ENCODE data around the gene C4orf17.
A peak's percentile ranks its signal among the peaks of the same experiment; 100 is the strongest.
"Not testable (repeated sequence)": the region's sequence is repeated elsewhere in the genome, so short reads cannot be mapped to it uniquely, and the experiment has no call there.

C4orf17 gene

GRCh38 chr4:99486648-99487047 lies 24.2 kb upstream of the C4orf17 start:
- H2BK5ac ChIP-seq (ENCODE audit: low read length); H3K56ac ChIP-seq (ENCODE audit: low read length); H3K4ac ChIP-seq (ENCODE audit: low read depth, low read length); H2BK15ac ChIP-seq (replicated peaks; ENCODE audit: low read depth); H3K79me1 ChIP-seq (ENCODE audit: low read length); H3K36me3 ChIP-seq (ENCODE audit: control insufficient read depth, insufficient read depth, low read length); H3K23ac ChIP-seq (ENCODE audit: low read length); H4K8ac ChIP-seq (ENCODE audit: low read depth, low read length); H3K4me2 ChIP-seq (ENCODE audit: low read length); H3K9ac ChIP-seq (ENCODE audit: low read length); H3K79me2 ChIP-seq (ENCODE audit: control insufficient read depth, insufficient read depth, low read length); DNase-seq; H3K4me1 ChIP-seq (ENCODE audit: control insufficient read depth, low read depth, low read length); H4K5ac ChIP-seq (ENCODE audit: low read length); H2BK120ac ChIP-seq (ENCODE audit: low read depth, low read length); H3K27me3 ChIP-seq (ENCODE audit: insufficient read depth, low read length, poor library complexity); H3K18ac ChIP-seq (ENCODE audit: low read length); H2AK5ac ChIP-seq (ENCODE audit: low read length); H3K27ac ChIP-seq (ENCODE audit: low read depth, low read length); H3K4me3 ChIP-seq (ENCODE audit: low read length): not testable (repeated sequence)
- no CpG with 5 or more reads among the region's 3 CpGs for WGBS (ENCODE audit: extremely low coverage, insufficient coverage, low lambda C conversion rate)

GRCh38 chr4:99490286-99490685 lies 20.5 kb upstream of the C4orf17 start:
- Histone ChIP-seq H3K4ac (ENCODE audit: low read depth, low read length) (no peak overlapping the region), H4K5ac (ENCODE audit: low read length) (no peak overlapping the region), H3K4me2 (ENCODE audit: low read length) (no peak overlapping the region), H3K27ac (ENCODE audit: low read depth, low read length) (no peak overlapping the region), H3K27me3 (ENCODE audit: insufficient read depth, low read length, poor library complexity) (no peaks in the 10 kb centered on the region), H2BK5ac (ENCODE audit: low read length) (no peak overlapping the region), H2BK120ac (ENCODE audit: low read depth, low read length) (no peak overlapping the region), H3K4me3 (ENCODE audit: low read length) (no peak overlapping the region), H2AK5ac (ENCODE audit: low read length) (no peak overlapping the region), H3K9ac (ENCODE audit: low read length) (no peak overlapping the region), H3K36me3 (ENCODE audit: control insufficient read depth, insufficient read depth, low read length) (no peaks in the 10 kb centered on the region), H3K18ac (ENCODE audit: low read length) (no peak overlapping the region), H3K79me1 (ENCODE audit: low read length) (no peaks in the 10 kb centered on the region), H3K56ac (ENCODE audit: low read length) (no peak overlapping the region), H3K79me2 (ENCODE audit: control insufficient read depth, insufficient read depth, low read length) (no peaks in the 10 kb centered on the region), H3K23ac (ENCODE audit: low read length) (no peak overlapping the region), H2BK15ac (replicated peaks; ENCODE audit: low read depth) (no peak overlapping the region), H3K4me1 (ENCODE audit: control insufficient read depth, low read depth, low read length) (no peaks in the 10 kb centered on the region), H4K8ac (ENCODE audit: low read depth, low read length) (no peak overlapping the region)
- WGBS (ENCODE audit: extremely low coverage, insufficient coverage, low lambda C conversion rate): no CpG with 5 or more reads among the region's 4 CpGs
- no peak for DNase-seq

GRCh38 chr4:99504804-99505502 lies 5.9 kb upstream of the C4orf17 start:
- no CpG with 5 or more reads among the region's 3 CpGs for WGBS (ENCODE audit: extremely low coverage, insufficient coverage, low lambda C conversion rate)
- H3K23ac ChIP-seq (ENCODE audit: low read length): no peak overlapping the region
- H3K4me3 ChIP-seq (ENCODE audit: low read length): no peak overlapping the region
- H2BK15ac ChIP-seq (replicated peaks; ENCODE audit: low read depth): no peak overlapping the region
- H3K4me2 ChIP-seq (ENCODE audit: low read length): no peak overlapping the region
- H2BK120ac ChIP-seq (ENCODE audit: low read depth, low read length): no peak overlapping the region
- DNase-seq: no peak
- H3K79me2 ChIP-seq (ENCODE audit: control insufficient read depth, insufficient read depth, low read length): no peaks in the 10 kb centered on the region
- H3K36me3 ChIP-seq (ENCODE audit: control insufficient read depth, insufficient read depth, low read length): no peaks in the 10 kb centered on the region
- no peak overlapping the region for H3K9ac ChIP-seq (ENCODE audit: low read length)
- no peak overlapping the region for H2AK5ac ChIP-seq (ENCODE audit: low read length)
- H3K4ac ChIP-seq (ENCODE audit: low read depth, low read length): no peak overlapping the region
- H3K18ac ChIP-seq (ENCODE audit: low read length): no peak overlapping the region
- H2BK5ac ChIP-seq (ENCODE audit: low read length): no peak overlapping the region
- no peak overlapping the region for H3K56ac ChIP-seq (ENCODE audit: low read length)
- no peaks in the 10 kb centered on the region for H3K79me1 ChIP-seq (ENCODE audit: low read length)
- H4K5ac ChIP-seq (ENCODE audit: low read length): no peak overlapping the region
- no peak overlapping the region for H3K27ac ChIP-seq (ENCODE audit: low read depth, low read length)
- no peak overlapping the region for H4K8ac ChIP-seq (ENCODE audit: low read depth, low read length)
- H3K4me1 ChIP-seq (ENCODE audit: control insufficient read depth, low read depth, low read length): no peaks in the 10 kb centered on the region
- H3K27me3 ChIP-seq (ENCODE audit: insufficient read depth, low read length, poor library complexity): no peaks in the 10 kb centered on the region

- no CpG with 5 or more reads among the region's 2 CpGs for WGBS (ENCODE audit: extremely low coverage, insufficient coverage, low lambda C conversion rate)
Observed at GRCh38 chr4:99506781-99507180, 4.0 kb upstream of the C4orf17 start.

GRCh38 chr4:99507349-99507748 lies 3.5 kb upstream of the C4orf17 start:
- no peak overlapping the region for H3K27ac ChIP-seq (ENCODE audit: low read depth, low read length)
- no peak overlapping the region for H3K23ac ChIP-seq (ENCODE audit: low read length)
- H3K4ac ChIP-seq (ENCODE audit: low read depth, low read length): no peak overlapping the region
- no peak overlapping the region for H2BK15ac ChIP-seq (replicated peaks; ENCODE audit: low read depth)
- no peak overlapping the region for H2AK5ac ChIP-seq (ENCODE audit: low read length)
- no peaks in the 10 kb centered on the region for H3K27me3 ChIP-seq (ENCODE audit: insufficient read depth, low read length, poor library complexity)
- H3K4me1 ChIP-seq (ENCODE audit: control insufficient read depth, low read depth, low read length): no peaks in the 10 kb centered on the region
- H3K4me3 ChIP-seq (ENCODE audit: low read length): no peak overlapping the region
- H2BK120ac ChIP-seq (ENCODE audit: low read depth, low read length): no peak overlapping the region
- H3K18ac ChIP-seq (ENCODE audit: low read length): no peak overlapping the region
- no peaks in the 10 kb centered on the region for H3K79me1 ChIP-seq (ENCODE audit: low read length)
- no peak for DNase-seq
- H3K9ac ChIP-seq (ENCODE audit: low read length): no peak overlapping the region
- WGBS (ENCODE audit: extremely low coverage, insufficient coverage, low lambda C conversion rate): no CpG with 5 or more reads among the region's 1 CpG
- no peaks in the 10 kb centered on the region for H3K79me2 ChIP-seq (ENCODE audit: control insufficient read depth, insufficient read depth, low read length)
- H3K56ac ChIP-seq (ENCODE audit: low read length): no peak overlapping the region
- no peak overlapping the region for H2BK5ac ChIP-seq (ENCODE audit: low read length)
- H4K5ac ChIP-seq (ENCODE audit: low read length): no peak overlapping the region
- H3K36me3 ChIP-seq (ENCODE audit: control insufficient read depth, insufficient read depth, low read length): no peaks in the 10 kb centered on the region
- no peak overlapping the region for H3K4me2 ChIP-seq (ENCODE audit: low read length)
- H4K8ac ChIP-seq (ENCODE audit: low read depth, low read length): no peak overlapping the region

More at GRCh38 chr4:99506781-99507180, 4.0 kb upstream of the C4orf17 start:
- Histone ChIP-seq H3K36me3 (ENCODE audit: control insufficient read depth, insufficient read depth, low read length) (no peaks in the 10 kb centered on the region), H3K79me1 (ENCODE audit: low read length) (no peaks in the 10 kb centered on the region), H3K4me2 (ENCODE audit: low read length) (no peak overlapping the region), H4K8ac (ENCODE audit: low read depth, low read length) (no peak overlapping the region), H2BK15ac (replicated peaks; ENCODE audit: low read depth) (no peak overlapping the region), H3K4me1 (ENCODE audit: control insufficient read depth, low read depth, low read length) (no peaks in the 10 kb centered on the region), H4K5ac (ENCODE audit: low read length) (no peak overlapping the region), H3K9ac (ENCODE audit: low read length) (no peak overlapping the region), H3K18ac (ENCODE audit: low read length) (no peak overlapping the region), H3K4ac (ENCODE audit: low read depth, low read length) (no peak overlapping the region), H2BK120ac (ENCODE audit: low read depth, low read length) (no peak overlapping the region), H3K56ac (ENCODE audit: low read length) (no peak overlapping the region), H3K23ac (ENCODE audit: low read length) (no peak overlapping the region), H3K27ac (ENCODE audit: low read depth, low read length) (no peak overlapping the region), H3K27me3 (ENCODE audit: insufficient read depth, low read length, poor library complexity) (no peaks in the 10 kb centered on the region), H2AK5ac (ENCODE audit: low read length) (no peak overlapping the region), H3K4me3 (ENCODE audit: low read length) (no peak overlapping the region), H2BK5ac (ENCODE audit: low read length) (no peak overlapping the region), H3K79me2 (ENCODE audit: control insufficient read depth, insufficient read depth, low read length) (no peaks in the 10 kb centered on the region)
- DNase-seq: no peak

GRCh38 chr4:99507762-99508161 lies 3.1 kb upstream of the C4orf17 start:
- Histone ChIP-seq H4K5ac (ENCODE audit: low read length) (no peak overlapping the region), H3K23ac (ENCODE audit: low read length) (no peak overlapping the region), H3K79me1 (ENCODE audit: low read length) (no peaks in the 10 kb centered on the region), H4K8ac (ENCODE audit: low read depth, low read length) (no peak overlapping the region), H3K9ac (ENCODE audit: low read length) (no peak overlapping the region), H3K18ac (ENCODE audit: low read length) (no peak overlapping the region), H3K36me3 (ENCODE audit: control insufficient read depth, insufficient read depth, low read length) (no peaks in the 10 kb centered on the region), H2BK5ac (ENCODE audit: low read length) (no peak overlapping the region), H3K4me1 (ENCODE audit: control insufficient read depth, low read depth, low read length) (no peaks in the 10 kb centered on the region), H3K4me2 (ENCODE audit: low read length) (no peak overlapping the region), H3K27ac (ENCODE audit: low read depth, low read length) (no peak overlapping the region), H2AK5ac (ENCODE audit: low read length) (no peak overlapping the region), H3K79me2 (ENCODE audit: control insufficient read depth, insufficient read depth, low read length) (no peaks in the 10 kb centered on the region), H3K56ac (ENCODE audit: low read length) (no peak overlapping the region), H3K4ac (ENCODE audit: low read depth, low read length) (no peak overlapping the region), H3K4me3 (ENCODE audit: low read length) (no peak overlapping the region), H2BK120ac (ENCODE audit: low read depth, low read length) (no peak overlapping the region), H3K27me3 (ENCODE audit: insufficient read depth, low read length, poor library complexity) (no peaks in the 10 kb centered on the region), H2BK15ac (replicated peaks; ENCODE audit: low read depth) (no peak overlapping the region)
- DNase-seq: peak; percentile 51
